SK-N-SH treated with all-trans-retinoic acid at 6 μM for 48 hours (cell line): Measurements from ENCODE around the gene KCNIP4.

ENCODE experiments used
- BACH2 ChIP-seq: fragments of 250-450 bp; sonication (Bioruptor Pico); IDR thresholded peaks from 2 replicates; pipeline ENCODE4 v1.9.0; 2021; ENCODE audit warnings: mild to moderate bottlenecking, borderline replicate concordance
- CREB5 ChIP-seq: fragments of 250-450 bp; sonication (Bioruptor Pico); IDR thresholded peaks from 2 replicates; pipeline ENCODE4 v1.5.1; 2020; ENCODE audit warnings: low read depth, mild to moderate bottlenecking, moderate library complexity
- GLIS3 ChIP-seq: fragments of 250-450 bp; sonication (Bioruptor Pico); IDR thresholded peaks from 2 replicates; pipeline ENCODE4 v1.5.0; 2020; ENCODE audit warnings: mild to moderate bottlenecking, moderate library complexity
- ISL1 ChIP-seq: fragments of 250-450 bp; sonication (Bioruptor Pico); IDR thresholded peaks from 2 replicates; pipeline ENCODE4 v2.1.2; 2022; ENCODE audit warnings: mild to moderate bottlenecking, moderate library complexity
- PATZ1 ChIP-seq: fragments of 250-450 bp; sonication (Bioruptor Pico); IDR thresholded peaks from 2 replicates; pipeline ENCODE4 v1.8.0; 2020; ENCODE audit warnings: mild to moderate bottlenecking, moderate library complexity, borderline replicate concordance
- POU6F1 ChIP-seq: fragments of 250-450 bp; sonication (Bioruptor Pico); IDR thresholded peaks from 2 replicates; pipeline ENCODE4 v1.8.0; 2021; ENCODE audit warnings: low read depth, mild to moderate bottlenecking, moderate library complexity, borderline replicate concordance
- PPARA ChIP-seq: fragments of 250-450 bp; sonication (Bioruptor Pico); IDR thresholded peaks from 2 replicates; pipeline ENCODE4 v1.5.0; 2020; ENCODE audit warnings: mild to moderate bottlenecking, borderline replicate concordance
- RARB ChIP-seq: fragments of 250-450 bp; sonication (Bioruptor Pico); IDR thresholded peaks from 2 replicates; pipeline ENCODE4 v1.8.0; 2021; ENCODE audit warnings: mild to moderate bottlenecking, moderate library complexity
- TCF4 ChIP-seq: fragments of 250-450 bp; sonication (Bioruptor Pico); IDR thresholded peaks from 2 replicates; pipeline ENCODE4 v1.8.0; 2021; ENCODE audit warnings: mild to moderate bottlenecking, moderate library complexity, borderline replicate concordance
- TOX ChIP-seq: fragments of 250-450 bp; sonication (Bioruptor Pico); IDR thresholded peaks from 2 replicates; pipeline ENCODE4 v1.8.0; 2021; ENCODE audit warnings: mild to moderate bottlenecking, moderate library complexity, borderline replicate concordance
- ZC3H10 ChIP-seq: fragments of 250-450 bp; sonication (Bioruptor Pico); IDR thresholded peaks from 2 replicates; pipeline ENCODE4 v1.5.1; 2021; ENCODE audit warnings: mild to moderate bottlenecking, moderate library complexity
- ZFP3 ChIP-seq: fragments of 250-450 bp; sonication (Bioruptor Pico); IDR thresholded peaks from 2 replicates; pipeline ENCODE4 v1.5.0; 2020; ENCODE audit warnings: mild to moderate bottlenecking, moderate library complexity
- ZNF565 ChIP-seq: fragments of 450-650 bp; formaldehyde crosslinking; conservative IDR thresholded peaks from 2 replicates; pipeline ENCODE4 v1.5.0; 2020; ENCODE audit warnings: low read depth, mild to moderate bottlenecking, moderate library complexity
- ZNF8 ChIP-seq: fragments of 450-650 bp; formaldehyde crosslinking; IDR thresholded peaks from 2 replicates; pipeline ENCODE4 v1.5.0; 2020; ENCODE audit warnings: mild to moderate bottlenecking, moderate library complexity

GRCh38 chr4:20878806-20879205 lies 1069.8 kb downstream of the KCNIP4 start:
- TF ChIP-seq CREB5 (CRISPR knock-in tag) (no peak), BACH2 (CRISPR knock-in tag) (no peak), ZFP3 (no peak), PATZ1 (CRISPR knock-in tag) (no peak), RARB (no peak), GLIS3 (CRISPR knock-in tag) (no peak), TOX (CRISPR knock-in tag) (no peak), ZC3H10 (no peak), ISL1 (no peak), TCF4 (no peak), ZNF565 (CRISPR knock-in tag) (no peak), ZNF8 (no peak), POU6F1 (CRISPR knock-in tag) (no peak), PPARA (CRISPR knock-in tag) (no peak)
